DMS79 treated with DMSO at 0.1 percent for 48 hours (cell line): ENCODE measurements around the gene ATP1A4.
A peak's percentile ranks its signal among the peaks of the same experiment; 100 is the strongest.

Experiments
- DNase-seq: peaks from one replicate; lab custom pipeline; 2025; lab: John Stamatoyannopoulos, UW

The ATP1A4 gene

GRCh38 chr1:160146107-160146506 is 5.3 kb upstream of the ATP1A4 start:
- DNase-seq, result no peak

GRCh38 chr1:160148121-160148520 is 3.3 kb upstream of the ATP1A4 start:
- no peak for DNase-seq

DNA sequence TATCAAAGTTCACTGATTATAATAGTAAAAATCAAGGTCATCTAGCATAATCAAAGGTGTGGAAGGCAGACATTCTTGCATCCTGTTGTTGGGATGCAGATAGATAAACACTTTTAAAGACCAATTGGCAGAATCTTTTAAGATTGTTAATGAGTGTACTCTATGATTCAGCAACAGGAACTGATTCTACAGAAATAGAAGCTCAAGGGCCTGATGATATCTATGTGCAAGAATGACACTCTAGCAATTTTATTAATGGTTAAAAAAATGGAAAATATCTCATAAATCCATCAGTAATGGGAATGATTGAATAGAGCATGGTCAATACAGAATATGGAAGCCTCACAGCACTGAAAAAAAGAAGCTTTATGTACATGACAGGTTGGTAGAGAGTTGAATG is 2.2 kb upstream of the ATP1A4 start:
- no peak for DNase-seq

DNA sequence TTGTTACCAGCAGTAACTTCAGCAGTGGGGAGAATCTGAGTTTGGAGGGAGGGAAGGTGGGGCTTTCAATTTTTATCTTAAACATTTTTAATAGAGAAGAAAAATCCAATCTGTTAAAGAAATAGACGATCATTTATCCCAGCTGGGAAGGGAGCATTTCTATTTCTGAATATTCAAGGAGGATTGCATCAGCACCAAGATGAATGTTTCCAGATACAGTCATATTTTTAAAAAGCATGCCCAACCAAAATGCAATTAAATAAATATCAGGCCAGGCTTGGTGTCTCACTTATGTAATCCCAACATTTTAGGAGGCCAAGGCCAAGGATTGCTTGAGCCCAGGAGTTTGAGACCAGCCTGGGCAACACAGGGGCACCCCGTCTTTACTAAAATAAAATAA is 1.7 kb upstream of the ATP1A4 start:
- DNase-seq, result no peak

- DNase-seq, result no peak
Observed at GRCh38 chr1:160154790-160155189, 3.4 kb downstream of the ATP1A4 start.

DNA sequence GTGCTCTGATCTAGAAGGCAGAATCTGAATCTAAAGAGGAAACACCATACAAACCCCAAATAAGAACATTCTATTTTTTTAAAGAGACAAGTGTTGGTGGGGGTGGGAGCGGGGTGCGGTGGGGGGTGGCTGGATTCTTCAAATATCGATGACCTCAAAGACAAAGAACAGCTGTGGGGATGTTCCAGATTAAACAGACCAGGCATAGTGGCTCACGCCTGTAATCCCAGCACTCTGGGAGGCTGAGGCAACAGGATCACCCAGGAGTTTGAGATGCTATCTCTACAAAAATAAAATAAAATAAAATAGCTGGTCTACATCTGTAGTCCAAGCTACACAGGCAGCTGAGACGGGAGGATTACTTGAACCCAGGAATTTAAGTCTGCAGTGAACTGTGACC is 5.0 kb downstream of the ATP1A4 start:
- no peak for DNase-seq

- no peak for DNase-seq
Observed at GRCh38 chr1:160157174-160157573, 5.8 kb downstream of the ATP1A4 start.

DNA sequence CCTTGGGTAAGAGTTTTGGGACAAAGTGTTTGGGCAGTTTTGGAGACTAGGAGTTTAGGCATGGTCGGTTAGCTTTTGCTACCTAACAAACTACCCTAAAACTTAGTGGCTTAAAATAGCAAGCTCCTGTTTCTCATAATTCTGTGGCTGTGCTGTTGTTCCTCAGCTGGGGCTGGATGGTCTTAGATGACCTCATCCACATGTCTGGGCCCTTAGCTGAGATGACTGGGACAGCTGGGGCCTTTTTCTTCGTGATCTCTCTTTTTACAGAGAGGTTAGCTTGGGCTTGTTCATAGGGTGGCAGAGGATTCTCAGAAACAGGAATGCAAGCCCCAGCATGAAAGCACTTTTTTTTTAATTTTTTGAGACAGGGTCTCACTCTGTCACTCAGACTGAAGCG is 6.6 kb downstream of the ATP1A4 start:
- DNase-seq, result no peak

GRCh38 chr1:160158534-160158933 is 7.1 kb downstream of the ATP1A4 start:
- no peak for DNase-seq

DNA sequence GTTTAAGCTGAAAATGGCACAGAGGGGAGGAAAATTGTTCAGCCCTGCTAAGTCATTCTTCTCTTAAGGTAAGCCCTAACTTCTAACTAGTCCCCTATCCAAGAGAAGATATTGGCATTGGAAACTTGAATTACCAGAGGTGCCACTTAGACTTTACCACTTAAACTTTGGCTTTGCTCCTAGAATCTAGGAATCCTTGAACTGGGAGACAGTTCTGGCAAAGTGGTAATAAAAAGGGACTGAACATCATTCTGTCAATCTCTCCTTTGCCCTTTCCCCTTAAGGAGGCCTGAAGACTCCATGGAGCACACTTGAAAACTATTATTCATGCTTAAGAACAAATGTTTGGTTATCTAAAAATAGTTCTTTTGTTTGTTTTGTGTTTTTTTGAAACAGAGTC is 8.4 kb downstream of the ATP1A4 start:
- peak; percentile 99 for DNase-seq

- DNase-seq, result no peak
Observed at GRCh38 chr1:160161965-160162705, 10.7 kb downstream of the ATP1A4 start.

GRCh38 chr1:160162931-160163330 is 11.5 kb downstream of the ATP1A4 start:
- DNase-seq, result no peak

GRCh38 chr1:160163615-160164014 is 12.2 kb downstream of the ATP1A4 start:
- DNase-seq, result no peak

GRCh38 chr1:160164121-160164520 is 12.7 kb downstream of the ATP1A4 start:
- DNase-seq, result no peak

DNA sequence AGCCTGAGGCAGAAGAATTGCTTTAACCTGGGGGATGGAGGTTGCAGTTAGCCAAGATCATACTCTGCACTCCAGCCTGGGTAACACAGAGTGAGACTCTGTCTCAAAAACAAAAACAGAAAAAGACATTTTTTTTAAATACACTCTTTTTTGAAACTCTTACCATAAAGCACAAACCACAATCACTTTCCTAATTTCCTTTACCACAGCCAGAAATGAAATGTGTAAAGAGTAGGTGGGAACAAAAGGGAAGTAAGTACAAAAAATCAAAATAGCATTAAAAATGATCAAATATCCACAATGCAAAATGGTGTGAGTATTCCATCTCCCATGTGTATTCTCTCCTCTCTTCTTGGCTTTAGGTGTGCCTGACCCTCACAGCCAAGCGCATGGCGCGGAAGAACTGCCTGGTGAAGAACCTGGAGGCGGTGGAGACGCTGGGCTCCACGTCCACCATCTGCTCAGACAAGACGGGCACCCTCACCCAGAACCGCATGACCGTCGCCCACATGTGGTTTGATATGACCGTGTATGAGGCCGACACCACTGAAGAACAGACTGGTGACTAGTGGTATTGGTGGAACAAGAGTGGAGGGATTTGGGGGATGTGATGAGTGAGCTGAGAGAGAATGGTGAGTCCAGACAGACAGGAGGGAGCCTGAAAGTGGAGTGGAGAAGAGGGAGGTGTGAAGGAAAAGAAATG is 14.9 kb downstream of the ATP1A4 start:
- DNase-seq, result no peak

- DNase-seq, result peak; percentile 76
Observed at GRCh38 chr1:160167056-160167455, 15.7 kb downstream of the ATP1A4 start.

DNA sequence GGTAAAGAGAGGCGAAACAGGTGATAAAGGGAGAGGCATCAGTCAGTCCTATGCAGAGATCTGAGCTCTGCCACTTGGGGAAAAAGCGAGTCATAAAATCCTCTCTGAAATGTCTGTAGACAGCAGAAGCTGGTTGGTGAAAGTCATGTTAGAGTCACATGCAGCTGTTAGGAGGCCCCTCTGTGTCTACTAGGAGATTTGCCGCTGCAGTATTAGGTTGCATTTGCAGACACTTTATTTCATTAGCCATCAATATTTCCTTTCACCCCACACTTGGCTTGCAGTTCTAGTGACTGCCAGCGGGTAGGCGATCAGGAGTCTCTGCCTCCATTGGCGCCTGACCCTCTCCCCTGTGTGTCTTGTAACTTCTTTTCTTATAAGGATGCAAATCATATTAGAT is 16.2 kb downstream of the ATP1A4 start:
- DNase-seq, result peak; percentile 60

DNA sequence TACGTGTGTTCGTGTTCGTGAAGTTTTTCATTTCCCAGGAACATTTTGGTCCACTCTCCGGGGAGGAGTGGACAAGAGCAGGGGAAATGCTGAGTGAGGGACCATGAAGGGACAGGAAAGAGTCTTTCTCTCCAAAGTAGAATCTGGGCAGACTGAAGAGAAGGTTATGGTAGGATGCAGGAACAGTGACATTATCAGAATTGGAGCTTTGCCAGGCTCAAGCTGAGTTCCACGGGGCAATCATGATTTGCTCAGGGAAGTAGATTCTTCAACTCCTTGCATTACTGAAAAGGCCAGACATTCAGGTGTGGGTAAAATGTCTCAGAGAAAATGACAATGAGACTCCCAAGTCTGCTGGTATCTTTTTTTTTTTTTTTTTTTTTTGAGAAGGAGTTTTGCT is 16.6 kb downstream of the ATP1A4 start:
- peak; percentile 43 for DNase-seq

- no peak for DNase-seq
Observed at GRCh38 chr1:160168609-160169369, 17.4 kb downstream of the ATP1A4 start.

DNA sequence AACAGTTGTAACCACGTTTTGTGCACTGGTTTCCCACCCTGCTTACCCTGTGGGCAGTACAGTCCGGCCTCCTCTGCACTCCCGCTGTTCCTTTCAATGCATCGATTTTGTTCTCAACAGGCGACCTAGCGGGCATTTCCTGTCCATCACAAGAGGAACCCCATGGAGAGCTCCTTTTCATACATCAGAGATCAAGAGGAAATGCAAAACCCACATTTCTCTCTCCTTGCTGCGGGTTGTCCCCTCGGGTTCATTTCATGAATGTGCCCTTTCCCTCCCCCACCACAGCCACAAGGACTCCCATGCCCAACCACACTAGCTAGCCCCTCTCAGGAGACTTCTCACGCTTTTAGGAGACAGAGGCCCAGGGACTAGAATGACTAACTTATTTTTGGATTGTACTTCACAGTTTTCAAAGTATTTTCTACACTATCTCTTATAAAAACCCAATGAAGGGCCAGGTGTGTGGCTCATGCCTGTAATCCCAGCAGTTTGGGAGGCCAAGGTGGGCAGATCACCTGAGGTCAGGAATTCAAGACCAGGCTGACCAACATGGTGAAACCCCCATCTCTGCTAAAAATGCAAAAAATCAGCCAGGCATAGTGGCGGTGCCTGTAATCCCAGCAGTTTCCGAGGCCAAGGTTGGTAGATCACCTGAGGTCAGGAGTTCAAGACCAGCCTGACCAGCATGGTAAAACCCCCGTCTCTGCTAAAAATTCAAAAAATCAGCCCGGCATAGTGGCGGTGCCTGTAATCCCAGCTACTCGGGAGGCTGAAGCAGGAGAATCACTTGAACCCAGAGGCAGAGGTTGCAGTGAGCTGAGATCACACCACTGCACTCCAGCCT is 18.4 kb downstream of the ATP1A4 start:
- peak; percentile 74 for DNase-seq

DNA sequence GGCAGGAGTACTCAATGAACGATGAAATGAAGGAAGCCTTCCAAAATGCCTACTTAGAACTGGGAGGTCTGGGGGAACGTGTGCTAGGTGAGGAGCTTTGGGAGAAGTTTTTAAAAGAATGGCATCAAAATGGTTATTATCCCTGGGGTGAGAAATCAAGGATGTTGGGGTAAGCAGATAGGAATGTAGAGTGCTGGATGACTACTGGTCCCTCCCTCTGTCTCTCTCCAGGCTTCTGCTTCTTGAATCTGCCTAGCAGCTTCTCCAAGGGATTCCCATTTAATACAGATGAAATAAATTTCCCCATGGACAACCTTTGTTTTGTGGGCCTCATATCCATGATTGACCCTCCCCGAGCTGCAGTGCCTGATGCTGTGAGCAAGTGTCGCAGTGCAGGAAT is 20.0 kb downstream of the ATP1A4 start:
- no peak for DNase-seq

GRCh38 chr1:160171980-160172379 is 20.6 kb downstream of the ATP1A4 start:
- no peak for DNase-seq
